GM10847 (cell line): ENCODE data around the gene SERTM2.

ENCODE experiments used
- POLR2A ChIP-seq: IDR thresholded peaks from 2 replicates; pipeline ENCODE4 v1.6.1; 2011; ENCODE audit not compliant: insufficient read length; ENCODE audit errors: extremely low read depth

Gene SERTM2

DNA sequence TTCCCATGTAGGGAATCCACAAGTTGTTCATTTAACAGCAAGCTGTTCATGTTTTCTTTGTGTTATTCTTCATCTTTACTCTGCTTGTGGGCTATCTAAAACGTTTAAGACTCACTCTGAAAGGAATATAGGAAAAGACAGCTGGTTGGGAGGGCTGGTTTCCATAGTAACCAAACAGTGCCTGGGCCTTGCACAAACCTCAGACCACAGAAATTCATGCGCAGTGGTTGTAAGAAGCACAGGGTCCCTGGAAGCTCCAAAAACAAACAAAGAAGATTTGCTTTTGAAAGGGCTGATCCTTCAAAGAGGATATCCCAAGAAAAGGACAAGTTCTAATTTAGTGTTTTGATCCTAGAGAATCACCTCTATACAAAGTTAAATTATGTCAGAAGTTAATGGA is 7.8 kb downstream of the SERTM2 start:
- no peak for TF ChIP-seq POLR2A

DNA sequence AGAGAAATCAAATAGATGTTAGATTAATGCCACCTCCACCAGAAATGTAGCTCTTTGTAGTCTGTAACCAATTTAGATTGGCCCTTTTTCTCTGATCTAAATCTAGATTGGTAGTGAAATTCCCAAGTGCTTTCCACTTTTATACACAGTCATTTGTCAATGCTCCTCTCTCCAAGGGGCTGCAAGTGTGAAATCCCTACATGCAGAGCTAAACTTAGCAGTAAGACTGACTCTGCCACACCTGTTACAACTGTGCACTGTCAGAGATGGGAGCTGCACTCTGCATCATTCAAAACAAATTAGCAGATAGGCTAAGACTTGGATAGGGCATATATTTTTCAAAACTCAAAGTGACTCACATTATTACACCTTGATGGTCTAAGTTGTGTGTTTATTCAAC is 9.1 kb downstream of the SERTM2 start:
- TF ChIP-seq POLR2A = no peak

DNA sequence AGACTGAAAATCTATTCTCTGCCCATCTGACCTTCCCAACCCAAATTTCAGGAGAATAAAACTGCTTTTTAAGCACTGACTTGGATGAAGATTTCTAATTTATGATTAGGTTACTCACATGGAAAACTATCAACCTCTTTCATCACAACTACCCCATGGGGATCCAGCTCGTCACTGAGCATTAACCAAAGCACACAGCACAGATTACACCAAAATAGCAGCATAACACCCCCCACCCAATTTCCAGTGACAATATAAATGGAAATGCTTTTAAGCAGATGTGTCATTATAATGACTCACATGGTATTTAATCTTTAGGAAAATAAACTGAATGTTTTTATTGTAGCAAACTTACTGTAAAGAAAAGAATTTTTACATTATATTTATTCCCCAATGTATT is 9.7 kb downstream of the SERTM2 start:
- TF ChIP-seq POLR2A = no peak

DNA sequence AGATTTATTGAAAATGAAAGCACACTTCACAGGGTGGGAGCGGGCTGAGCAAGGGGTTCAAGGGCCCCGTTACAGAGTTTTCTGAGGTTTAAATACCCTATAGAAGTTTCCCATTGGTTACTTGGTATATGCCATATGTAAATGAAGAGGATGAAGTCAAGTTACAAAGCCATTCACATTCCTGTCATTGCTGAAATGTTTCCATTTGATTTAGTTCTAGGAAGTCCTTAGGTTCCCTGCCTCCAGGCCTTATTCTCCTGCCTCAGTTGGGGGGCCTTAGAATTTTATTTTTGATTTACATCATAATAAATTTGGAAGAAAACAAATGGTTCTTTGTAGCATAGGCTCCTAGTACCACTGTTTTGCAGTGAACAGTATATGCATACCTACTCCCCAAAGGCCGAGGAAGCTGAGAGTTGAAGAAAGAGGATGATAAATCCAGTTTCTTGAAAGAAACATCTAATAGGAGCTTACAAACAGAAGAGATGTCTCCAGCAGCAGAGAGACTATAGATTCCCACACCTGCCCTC is 31.8 kb downstream of the SERTM2 start:
- no peak for TF ChIP-seq POLR2A

DNA sequence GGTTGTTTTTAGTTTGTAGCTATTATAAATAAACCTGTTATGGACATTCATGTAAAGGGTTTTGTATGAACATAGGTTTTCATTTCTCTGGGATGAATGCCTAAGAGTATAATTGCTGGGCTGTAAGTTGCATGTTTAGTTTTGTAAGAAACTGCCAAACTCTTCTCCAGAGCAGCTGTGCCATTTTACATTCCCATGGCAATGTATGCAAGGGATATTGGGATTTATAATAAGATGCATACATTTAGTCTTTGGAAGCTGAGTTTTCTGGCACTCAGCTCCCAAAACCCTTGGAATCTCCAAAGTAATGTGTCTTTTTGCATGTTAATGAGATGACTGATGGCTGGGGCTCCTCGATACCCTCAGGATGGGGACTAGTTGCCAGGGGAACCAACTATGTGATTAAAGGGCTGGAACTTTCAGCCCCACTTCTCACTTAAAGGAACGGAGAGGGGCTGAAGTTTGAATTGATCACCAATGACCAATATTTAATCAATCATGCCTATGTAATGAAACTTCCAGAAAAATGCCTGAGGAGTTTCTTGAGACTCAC is 44.0 kb downstream of the SERTM2 start:
- no peak for TF ChIP-seq POLR2A

DNA sequence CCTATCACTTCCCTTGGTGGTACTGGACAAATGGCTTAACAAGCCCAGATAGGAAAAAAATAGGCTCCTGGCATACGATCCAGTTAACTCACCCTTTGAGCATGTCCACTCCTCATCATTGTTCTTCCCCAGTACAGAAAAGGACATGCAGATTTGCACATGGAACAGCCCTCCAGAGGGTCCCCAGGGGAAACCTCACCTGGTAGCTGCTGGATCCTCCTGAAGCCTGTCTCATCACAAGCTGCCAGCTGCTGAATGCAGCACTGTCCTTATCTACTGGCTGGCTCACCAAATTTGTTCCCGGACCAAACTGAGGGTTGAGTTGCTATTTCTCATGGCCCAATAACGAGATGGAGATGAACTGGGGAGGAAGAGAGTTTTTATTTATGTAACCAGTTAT is 49.4 kb downstream of the SERTM2 start:
- no peak for TF ChIP-seq POLR2A

DNA sequence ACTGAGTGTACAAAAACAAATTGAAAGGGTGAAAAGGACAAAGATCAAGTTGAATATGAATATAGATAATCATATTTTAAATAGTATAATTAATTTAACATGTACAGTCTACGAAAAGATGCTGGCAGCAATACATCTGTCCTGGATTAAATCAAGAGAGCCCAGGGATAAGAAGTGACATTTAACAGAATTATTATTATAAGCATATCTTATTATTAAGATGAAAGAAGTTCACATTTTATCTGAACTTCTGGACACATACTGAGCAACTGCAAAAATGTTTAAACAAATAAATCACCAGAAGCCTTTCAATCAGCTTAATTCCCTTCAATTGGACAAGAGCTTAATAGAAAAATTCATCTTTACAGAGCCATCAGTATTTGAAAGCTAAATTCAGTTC is 50.4 kb downstream of the SERTM2 start:
- no peak for TF ChIP-seq POLR2A

DNA sequence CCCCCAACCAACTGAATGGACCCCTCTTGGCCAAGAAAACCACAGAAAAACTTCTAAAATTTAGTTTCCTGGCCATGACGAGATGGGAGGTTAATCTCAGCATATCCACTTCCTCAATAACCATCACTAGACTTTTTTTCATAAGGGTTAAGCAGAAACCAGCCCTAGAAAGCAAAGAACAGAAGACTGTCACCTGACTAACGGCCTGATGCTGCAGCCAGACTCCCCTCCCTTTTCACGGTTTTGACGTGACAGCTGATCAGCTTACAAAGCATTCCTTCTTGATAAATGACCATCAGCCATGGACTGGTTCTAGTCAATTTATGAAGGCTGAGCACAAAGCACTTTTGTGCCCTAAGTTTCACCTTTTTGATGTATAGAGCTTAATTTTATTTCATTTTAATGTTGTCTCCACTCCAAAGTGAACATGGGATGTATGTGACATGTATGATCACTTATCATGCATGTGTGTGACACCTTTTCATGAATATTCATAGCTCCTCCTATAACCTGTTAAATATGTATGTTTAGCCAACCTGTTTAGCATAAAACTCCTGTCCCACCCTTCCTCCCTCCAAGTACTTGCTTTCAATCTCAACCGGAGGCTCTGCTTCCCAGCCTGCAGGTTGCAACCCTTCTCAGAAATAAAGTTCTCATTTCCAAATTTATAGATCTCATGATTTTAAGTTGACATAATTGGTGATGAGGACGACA is 56.3 kb downstream of the SERTM2 start:
- TF ChIP-seq POLR2A = no peak

DNA sequence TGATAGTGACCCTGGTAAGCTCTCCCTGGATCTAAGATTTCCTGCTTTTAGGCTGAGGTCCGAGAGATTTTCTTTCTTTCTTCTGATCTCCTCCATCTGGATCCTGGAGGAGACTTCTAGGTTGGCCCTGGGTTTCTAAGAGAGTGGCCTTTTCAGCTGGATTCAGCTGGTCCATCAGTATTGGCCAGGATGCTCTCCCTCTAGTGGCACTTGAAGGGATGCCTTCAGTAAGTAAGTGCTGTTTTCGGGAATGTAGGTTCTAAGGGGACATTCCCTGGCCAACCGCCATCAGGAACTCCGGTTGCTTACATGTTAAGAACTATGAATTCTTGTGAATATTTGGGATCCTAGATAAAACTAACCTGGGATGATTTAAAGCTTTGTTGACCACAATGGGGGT is 56.9 kb downstream of the SERTM2 start:
- no peak for TF ChIP-seq POLR2A

DNA sequence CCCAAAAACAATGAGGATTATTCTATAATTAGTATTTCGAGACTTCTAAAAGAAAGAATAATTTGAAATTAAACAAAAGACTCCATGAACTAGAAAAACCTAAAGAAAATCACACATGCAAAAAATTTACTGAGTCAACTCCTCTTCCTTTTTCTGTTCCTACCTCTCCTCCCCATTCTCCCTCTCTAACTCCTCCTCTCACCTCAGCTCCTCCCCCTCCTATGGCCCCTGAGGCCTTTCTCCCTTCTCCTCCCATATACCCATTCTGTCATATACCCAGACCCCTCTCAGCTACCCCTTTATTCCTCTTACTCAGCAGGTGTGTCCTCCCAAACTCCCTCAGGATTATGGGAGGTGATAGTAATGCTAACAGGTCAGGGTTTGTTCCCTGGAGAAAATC is 57.4 kb downstream of the SERTM2 start:
- no peak for TF ChIP-seq POLR2A
